ENCODE measurements around the gene TBCE.

- TF ChIP-seq CTCF (IDR thresholded peaks at IDR 0.05), result no peak
- TF ChIP-seq POLR2A (IDR thresholded peaks at IDR 0.05), result no peak
Measured at GRCh38 chr1:235450433-235450832, 83.2 kb downstream of the TBCE start.
